ENCODE data around the gene TFAP2E.
A peak's percentile ranks its signal among the peaks of the same experiment; 100 is the strongest.

Gene TFAP2E

GRCh38 chr1:35599411-35599810 is 26.3 kb downstream of the TFAP2E start:
- no peak for DNase-seq

GRCh38 chr1:35600593-35600992 is 27.5 kb downstream of the TFAP2E start:
- DNase-seq, result no peak

GRCh38 chr1:35603468-35603867 is 30.4 kb downstream of the TFAP2E start:
- DNase-seq, result no peak

GRCh38 chr1:35603941-35604340 is 30.8 kb downstream of the TFAP2E start:
- DNase-seq, result no peak

- DNase-seq, result no peak
Observed at GRCh38 chr1:35605071-35605866, 32.2 kb downstream of the TFAP2E start.

- DNase-seq, result no peak
Observed at GRCh38 chr1:35605867-35606182, 32.7 kb downstream of the TFAP2E start.

- DNase-seq, result no peak
Observed at GRCh38 chr1:35611655-35612054, 38.5 kb downstream of the TFAP2E start.

GRCh38 chr1:35615440-35615839 is 42.3 kb downstream of the TFAP2E start:
- no peak for DNase-seq

GRCh38 chr1:35619237-35620121 is 46.4 kb downstream of the TFAP2E start:
- no peak for DNase-seq

GRCh38 chr1:35622510-35623178 is 49.5 kb downstream of the TFAP2E start:
- no peak for DNase-seq

- DNase-seq, result no peak
Observed at GRCh38 chr1:35623832-35624231, 50.7 kb downstream of the TFAP2E start.

GRCh38 chr1:35629051-35629450 is 55.9 kb downstream of the TFAP2E start:
- no peak for DNase-seq

GRCh38 chr1:35631396-35631795 is 58.3 kb downstream of the TFAP2E start:
- no peak for DNase-seq

- DNase-seq, result no peak
Observed at GRCh38 chr1:35633547-35633946, 60.4 kb downstream of the TFAP2E start.

GRCh38 chr1:35637401-35637809 is 64.3 kb downstream of the TFAP2E start:
- peak; percentile 35 for DNase-seq

- DNase-seq, result no peak
Observed at GRCh38 chr1:35640380-35641232, 67.5 kb downstream of the TFAP2E start.

- DNase-seq, result peak; percentile 94
Observed at GRCh38 chr1:35641233-35641866, 68.2 kb downstream of the TFAP2E start, which contains the start of gene PSMB2. PSMB2 (minus strand) TSS chr1:35641526; CDS start chr1:35641432, 94 bp downstream.

GRCh38 chr1:35642471-35642955 is 69.4 kb downstream of the TFAP2E start:
- no peak for DNase-seq

- no peak for DNase-seq
Observed at GRCh38 chr1:35644204-35644603, 71.1 kb downstream of the TFAP2E start.
